WTC11 (cell line): Measurements from ENCODE around the gene NUP62.

Experiments used
- AFF4 ChIP-seq: sonication (generic); formaldehyde crosslinking; IDR thresholded peaks from 2 replicates; pipeline ENCODE4 v1.8.1; 2023; ENCODE audit warnings: mild to moderate bottlenecking, missing genetic modification reagents, borderline replicate concordance
- CTCF ChIP-seq: fragments of 200-600 bp; IDR thresholded peaks from 2 replicates; pipeline ENCODE4 v1.8.0; 2022; ENCODE audit warnings: antibody characterized with exemption
- ETV6 ChIP-seq: sonication (generic); formaldehyde crosslinking; IDR thresholded peaks from 2 replicates; pipeline ENCODE4 v1.8.1; 2022; ENCODE audit warnings: mild to moderate bottlenecking, missing genetic modification reagents
- GABPB1 ChIP-seq: sonication (generic); formaldehyde crosslinking; IDR thresholded peaks from 2 replicates; pipeline ENCODE4 v1.8.1; 2023; ENCODE audit warnings: mild to moderate bottlenecking, missing genetic modification reagents
- JUN ChIP-seq: sonication (generic); formaldehyde crosslinking; IDR thresholded peaks from 2 replicates; pipeline ENCODE4 v1.8.0; 2023; ENCODE audit warnings: mild to moderate bottlenecking, missing genetic modification reagents
- MLX ChIP-seq: sonication (generic); formaldehyde crosslinking; IDR thresholded peaks from 2 replicates; pipeline ENCODE4 v1.8.1; 2023; ENCODE audit warnings: mild to moderate bottlenecking, missing genetic modification reagents, moderate library complexity
- MYBL2 ChIP-seq: sonication (generic); formaldehyde crosslinking; IDR thresholded peaks from 2 replicates; pipeline ENCODE4 v1.8.1; 2023; ENCODE audit warnings: mild to moderate bottlenecking, moderate library complexity, missing genetic modification reagents
- TCF7 ChIP-seq: sonication (generic); formaldehyde crosslinking; IDR thresholded peaks from 2 replicates; pipeline ENCODE4 v1.8.0; 2022; ENCODE audit warnings: mild to moderate bottlenecking, low read depth, missing genetic modification reagents, moderate library complexity

- TF ChIP-seq ETV6 (CRISPR knock-in tag): no peak
- TF ChIP-seq JUN (CRISPR knock-in tag): no peak
- 0 out of 2 replicates have a peak, but pooled peaks have one; percentile 14 for TF ChIP-seq GABPB1 (CRISPR knock-in tag)
- no peak for TF ChIP-seq AFF4 (CRISPR knock-in tag)
- no peak; the same call in 1 of the 2 replicates for TF ChIP-seq CTCF
- TF ChIP-seq MYBL2 (CRISPR knock-in tag): no peak
- TF ChIP-seq TCF7 (CRISPR knock-in tag): no peak
- no peak for TF ChIP-seq MLX (CRISPR knock-in tag)
Observed at GRCh38 chr19:49912965-49913685, 16.2 kb downstream of the NUP62 start.
